ENCODE measurements around the gene CASP3.

Gene CASP3

GRCh38 chr4:184632842-184633241 lies 16.4 kb downstream of the CASP3 start:
- TF ChIP-seq MAX (IDR thresholded peaks at IDR 0.05), result no peak
- no peak for TF ChIP-seq EP300 (IDR thresholded peaks at IDR 0.05; ENCODE audit: borderline replicate concordance)

GRCh38 chr4:184628103-184628502 lies 21.1 kb downstream of the CASP3 start:
- TF ChIP-seq EGR1 (IDR thresholded peaks at IDR 0.05) (no peak), ZBTB7A (IDR thresholded peaks at IDR 0.05; ENCODE audit: low read depth) (no peak), REST (IDR thresholded peaks at IDR 0.05; ENCODE audit: low read depth) (no peak), TCF12 (IDR thresholded peaks at IDR 0.05; ENCODE audit: low read depth) (no peak)

GRCh38 chr4:184624972-184625554 lies 24.2 kb downstream of the CASP3 start:
- TF ChIP-seq FOXM1 (IDR thresholded peaks at IDR 0.05; ENCODE audit: borderline replicate concordance, low read depth) (no peak), TAF1 (IDR thresholded peaks at IDR 0.05; ENCODE audit: low read depth) (no peak), REST (IDR thresholded peaks at IDR 0.05; ENCODE audit: low read depth) (no peak), RAD21 (IDR thresholded peaks at IDR 0.05; ENCODE audit: low read depth) (no peak), EGR1 (IDR thresholded peaks at IDR 0.05) (no peak), CREB1 (IDR thresholded peaks at IDR 0.05; ENCODE audit: low read depth) (no peak), ZBTB7A (IDR thresholded peaks at IDR 0.05; ENCODE audit: low read depth) (no peak), MAX (IDR thresholded peaks at IDR 0.05) (no peak), EP300 (IDR thresholded peaks at IDR 0.05; ENCODE audit: borderline replicate concordance) (no peak), NFIC (IDR thresholded peaks at IDR 0.05) (no peak), CEBPB (IDR thresholded peaks at IDR 0.05) (no peak), TEAD4 (IDR thresholded peaks at IDR 0.05) (no peak), TCF12 (IDR thresholded peaks at IDR 0.05; ENCODE audit: low read depth) (no peak), YY1 (IDR thresholded peaks at IDR 0.05; ENCODE audit: low read depth) (no peak)
- TF ChIP-seq, protein P1, sequence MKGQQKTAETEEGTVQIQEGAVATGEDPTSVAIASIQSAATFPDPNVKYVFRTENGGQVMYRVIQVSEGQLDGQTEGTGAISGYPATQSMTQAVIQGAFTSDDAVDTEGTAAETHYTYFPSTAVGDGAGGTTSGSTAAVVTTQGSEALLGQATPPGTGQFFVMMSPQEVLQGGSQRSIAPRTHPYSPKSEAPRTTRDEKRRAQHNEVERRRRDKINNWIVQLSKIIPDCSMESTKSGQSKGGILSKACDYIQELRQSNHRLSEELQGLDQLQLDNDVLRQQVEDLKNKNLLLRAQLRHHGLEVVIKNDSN (IDR thresholded peaks at IDR 0.05), result no peak

DNA sequence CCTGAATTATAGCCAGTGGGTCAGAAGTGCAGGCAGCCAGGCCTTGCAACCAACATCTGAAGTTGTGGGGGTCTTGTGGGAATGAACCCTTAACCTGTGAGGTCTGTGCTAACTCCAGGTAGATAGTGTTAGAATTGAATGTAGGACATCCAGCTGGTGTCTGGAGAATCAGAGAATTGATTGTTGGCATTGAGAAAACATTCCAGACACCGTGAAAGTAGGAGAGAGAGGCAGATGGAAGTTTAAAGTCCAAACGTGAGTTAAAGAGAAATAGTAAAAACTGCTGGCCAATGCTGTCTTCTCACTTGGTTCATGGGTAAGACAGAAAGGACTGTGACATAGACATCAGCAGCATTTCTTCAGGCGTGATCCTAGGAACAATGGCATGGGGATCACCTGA lies 27.7 kb downstream of the CASP3 start:
- TF ChIP-seq TEAD4 (IDR thresholded peaks at IDR 0.05) (no peak), EP300 (IDR thresholded peaks at IDR 0.05; ENCODE audit: borderline replicate concordance) (no peak), CEBPB (IDR thresholded peaks at IDR 0.05) (no peak)

DNA sequence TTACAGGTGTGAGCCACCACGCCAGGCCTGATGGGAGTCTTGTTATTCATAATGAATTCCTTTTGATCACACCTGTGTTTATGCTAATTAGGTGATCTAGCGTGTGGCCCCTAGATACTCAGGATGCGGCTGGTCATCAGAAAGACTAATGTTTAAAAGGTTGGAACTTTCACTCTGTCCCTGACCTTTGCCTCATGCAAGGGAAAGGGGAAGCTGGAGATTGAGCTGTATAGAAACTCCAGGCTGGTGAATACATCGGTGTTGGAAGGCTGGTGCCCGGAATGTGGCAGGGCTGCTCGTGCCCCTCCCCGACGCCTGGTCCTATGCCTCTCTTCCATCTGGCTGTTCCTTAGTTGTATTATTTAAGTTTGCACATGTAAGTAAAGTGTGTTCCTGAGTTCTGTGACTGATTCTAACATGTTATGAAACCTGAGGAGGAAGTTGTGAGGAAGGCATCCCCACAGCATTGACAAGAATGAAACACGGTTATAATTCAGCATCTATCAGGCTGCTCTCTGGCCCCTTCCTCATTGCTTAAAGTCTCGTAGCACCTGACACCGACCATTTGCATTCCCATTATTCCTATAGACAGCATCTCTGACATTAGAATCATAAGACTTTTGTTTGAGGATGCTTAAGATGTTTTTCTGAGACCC lies 28.9 kb downstream of the CASP3 start:
- TF ChIP-seq RAD21 (IDR thresholded peaks at IDR 0.05; ENCODE audit: low read depth) (no peak), TAF1 (IDR thresholded peaks at IDR 0.05; ENCODE audit: low read depth) (no peak), ZBTB7A (IDR thresholded peaks at IDR 0.05; ENCODE audit: low read depth) (no peak), FOXM1 (IDR thresholded peaks at IDR 0.05; ENCODE audit: borderline replicate concordance, low read depth) (no peak), CEBPB (IDR thresholded peaks at IDR 0.05) (no peak), YY1 (IDR thresholded peaks at IDR 0.05; ENCODE audit: low read depth) (no peak), EP300 (IDR thresholded peaks at IDR 0.05; ENCODE audit: borderline replicate concordance) (no peak), TEAD4 (IDR thresholded peaks at IDR 0.05) (no peak)

GRCh38 chr4:184617600-184618196 lies 31.5 kb downstream of the CASP3 start:
- TF ChIP-seq MAX (IDR thresholded peaks at IDR 0.05), result no peak
- TF ChIP-seq CREB1 (IDR thresholded peaks at IDR 0.05; ENCODE audit: low read depth), result no peak
- no peak for TF ChIP-seq TEAD4 (IDR thresholded peaks at IDR 0.05)
- no peak for TF ChIP-seq ZBTB7A (IDR thresholded peaks at IDR 0.05; ENCODE audit: low read depth)
- no peak for TF ChIP-seq NFIC (IDR thresholded peaks at IDR 0.05)
- TF ChIP-seq REST (IDR thresholded peaks at IDR 0.05; ENCODE audit: low read depth), result no peak
- no peak for TF ChIP-seq TCF12 (IDR thresholded peaks at IDR 0.05; ENCODE audit: low read depth)
- TF ChIP-seq EP300 (IDR thresholded peaks at IDR 0.05; ENCODE audit: borderline replicate concordance), result no peak
- no peak for TF ChIP-seq FOXM1 (IDR thresholded peaks at IDR 0.05; ENCODE audit: borderline replicate concordance, low read depth)
- TF ChIP-seq, protein P1 (IDR thresholded peaks at IDR 0.05), result no peak
